ENCODE measurements around the gene PPARG. TPM values are rescaled to one million over a fixed set of nuclear protein-coding genes. Genes with fewer than 3 reads are reported as not detected.

PPARG gene
- total and polyA plus RNA-seq, 2 of the 13 experiments (the other 11 are each of a cell fraction or from before 2014, with no cell fraction given): 13.9 to 58.3 TPM

DNA sequence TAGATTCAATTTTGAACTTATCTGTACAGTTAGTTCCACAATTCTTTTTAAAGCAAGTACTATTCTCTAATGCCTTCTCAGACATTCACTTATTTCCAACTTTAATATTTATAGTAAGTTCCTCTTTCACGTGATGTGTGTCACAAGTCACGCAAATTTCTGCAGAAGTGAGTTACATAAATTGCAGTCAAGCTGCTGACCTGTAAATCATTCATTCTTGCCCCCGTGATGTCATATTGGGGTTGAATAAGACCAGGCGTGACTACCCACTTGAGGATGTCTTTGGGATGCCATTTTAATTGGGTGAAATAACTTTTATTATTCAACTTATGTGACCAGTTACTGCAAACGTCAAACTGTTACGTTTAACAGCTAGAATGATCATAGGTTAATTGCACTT lies 15.1 kb downstream of the PPARG start:
- peaks cover 20% of the 10 kb centered on the region for H3K4me1 ChIP-seq (ENCODE audit: insufficient read depth, low read length)
- TF ChIP-seq RARA (CRISPR knock-in tag; IDR thresholded peaks at IDR 0.05): no peak
- CTCF ChIA-PET (ENCODE audit: low intra/inter-chr PET ratio, low total read pairs): no interaction called here

DNA sequence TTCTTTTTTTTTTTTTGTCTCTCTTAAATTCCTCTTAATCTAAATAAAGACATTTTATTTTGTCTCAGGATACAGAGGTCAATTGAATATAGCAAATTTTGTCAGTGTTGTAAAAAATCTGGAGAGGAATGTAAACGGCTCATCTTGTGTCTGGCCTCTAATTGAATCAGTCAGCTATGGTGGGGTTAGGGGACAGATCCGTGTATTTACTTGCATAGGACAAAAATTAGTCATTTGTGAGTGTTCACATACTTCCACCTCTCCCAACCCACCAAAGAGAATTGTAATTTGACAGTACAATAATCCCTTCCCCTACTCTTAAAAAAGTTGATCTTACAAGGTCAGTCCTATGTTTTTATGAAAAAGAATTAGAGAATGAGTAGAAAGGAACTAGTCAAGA lies 18.3 kb downstream of the PPARG start:
- H2AFZ ChIP-seq (ENCODE audit: low read length): no peak overlapping the region
- H3K4me2 ChIP-seq (ENCODE audit: low read depth, low read length): no peak overlapping the region
- WGBS (ENCODE audit: low lambda C conversion rate): 82% methylated on average over 2 of the region's 2 CpGs
- H3K4me1 ChIP-seq (ENCODE audit: insufficient read depth, low read length): peaks cover 32% of the 10 kb centered on the region
- DNase-seq (ENCODE audit: low spot score): no peak
- no peaks in the 10 kb centered on the region for H3K36me3 ChIP-seq (replicated peaks in 1 of 2; ENCODE audit: control insufficient read depth in 1 of 2, insufficient read depth in 2 of 2, low read length in 2 of 2)
- FAIRE-seq: no peak
- H3K27me3 ChIP-seq (ENCODE audit: control insufficient read depth in 1 of 2, insufficient read depth in 2 of 2, low read length in 2 of 2): no peaks in the 10 kb centered on the region
- H3K27ac ChIP-seq (ENCODE audit: extremely low read length, insufficient read depth, low read length): no peak overlapping the region
- no peak for ATAC-seq
- H3K9ac ChIP-seq (ENCODE audit: insufficient read depth, low read depth, low read length): no peak overlapping the region
- intact Hi-C loops (cut with micrococcal nuclease; ENCODE audit: unreplicated experiment): no loop called here
- CTCF ChIA-PET (ENCODE audit: low intra/inter-chr PET ratio, low total read pairs): no interaction called here
- POLR2A ChIA-PET: interaction anchor here (0.9 kb wide), 1 partner anchor 99 kb away, joined by 4 read pairs; no protein-coding TSS in a partner anchor
- H3K9me3 ChIP-seq (ENCODE audit: low read length): no peaks in the 10 kb centered on the region
- no TSS peak for BruUV-seq (replicated peaks)
- in situ Hi-C loops (cut with HindIII; ENCODE audit: extremely low pct_ligation_motif_present, low pct_unique_long_range_greater_than_20kb): no loop called here
- peaks cover 46% of the 10 kb centered on the region for H3K79me2 ChIP-seq (ENCODE audit: insufficient read depth, low read length)
- no peak overlapping the region for H3K4me3 ChIP-seq (replicated peaks in 1 of 3; ENCODE audit: insufficient read depth in 1 of 3, low read depth in 2 of 3, low read length in 3 of 3)
- H4K20me1 ChIP-seq (ENCODE audit: insufficient read depth, low read length): no peaks in the 10 kb centered on the region
- no peak for TF ChIP-seq HNRNPL (IDR thresholded peaks at IDR 0.05; ENCODE audit: low read depth, low read length)
- no peak for TF ChIP-seq ZFP90 (CRISPR knock-in tag; IDR thresholded peaks at IDR 0.05; ENCODE audit: borderline replicate concordance)
- no peak for TF ChIP-seq RNF2 (conservative IDR thresholded peaks at IDR 0.05; ENCODE audit: low read depth)
- TF ChIP-seq HIVEP1 (CRISPR knock-in tag; IDR thresholded peaks at IDR 0.05): no peak
- TF ChIP-seq, protein P1, sequence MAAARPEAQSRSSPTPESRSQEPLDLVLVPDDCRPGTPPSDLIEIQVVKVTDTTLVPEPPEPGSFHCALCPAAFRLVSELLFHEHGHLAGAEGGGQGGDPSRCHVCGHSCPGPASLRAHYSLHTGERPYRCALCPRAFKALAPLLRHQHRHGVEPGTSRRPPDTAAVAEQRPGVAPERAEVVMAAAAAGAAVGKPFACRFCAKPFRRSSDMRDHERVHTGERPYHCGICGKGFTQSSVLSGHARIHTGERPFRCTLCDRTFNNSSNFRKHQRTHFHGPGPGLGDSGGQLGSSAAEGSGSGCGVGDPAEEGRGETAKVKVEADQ (CRISPR knock-in tag; IDR thresholded peaks at IDR 0.05; ENCODE audit: borderline replicate concordance): no peak
- no peak for TF ChIP-seq KLF9 (CRISPR knock-in tag; IDR thresholded peaks at IDR 0.05; ENCODE audit: low read depth)
- TF ChIP-seq PLRG1 (conservative IDR thresholded peaks at IDR 0.05): no peak
- TF ChIP-seq ZNF672 (CRISPR knock-in tag; IDR thresholded peaks at IDR 0.05): no peak
- no peak for TF ChIP-seq KDM1A (CRISPR knock-in tag; IDR thresholded peaks at IDR 0.05)
- TF ChIP-seq, protein P2, sequence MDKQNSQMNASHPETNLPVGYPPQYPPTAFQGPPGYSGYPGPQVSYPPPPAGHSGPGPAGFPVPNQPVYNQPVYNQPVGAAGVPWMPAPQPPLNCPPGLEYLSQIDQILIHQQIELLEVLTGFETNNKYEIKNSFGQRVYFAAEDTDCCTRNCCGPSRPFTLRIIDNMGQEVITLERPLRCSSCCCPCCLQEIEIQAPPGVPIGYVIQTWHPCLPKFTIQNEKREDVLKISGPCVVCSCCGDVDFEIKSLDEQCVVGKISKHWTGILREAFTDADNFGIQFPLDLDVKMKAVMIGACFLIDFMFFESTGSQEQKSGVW (CRISPR knock-in tag; IDR thresholded peaks at IDR 0.05; ENCODE audit: borderline replicate concordance): no peak
- no peak for TF ChIP-seq MYC (CRISPR knock-in tag; IDR thresholded peaks at IDR 0.05; ENCODE audit: borderline replicate concordance)
- TF ChIP-seq, protein P3, sequence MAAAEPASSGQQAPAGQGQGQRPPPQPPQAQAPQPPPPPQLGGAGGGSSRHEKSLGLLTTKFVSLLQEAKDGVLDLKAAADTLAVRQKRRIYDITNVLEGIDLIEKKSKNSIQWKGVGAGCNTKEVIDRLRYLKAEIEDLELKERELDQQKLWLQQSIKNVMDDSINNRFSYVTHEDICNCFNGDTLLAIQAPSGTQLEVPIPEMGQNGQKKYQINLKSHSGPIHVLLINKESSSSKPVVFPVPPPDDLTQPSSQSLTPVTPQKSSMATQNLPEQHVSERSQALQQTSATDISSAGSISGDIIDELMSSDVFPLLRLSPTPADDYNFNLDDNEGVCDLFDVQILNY (CRISPR knock-in tag; conservative IDR thresholded peaks at IDR 0.05): no peak
- TF ChIP-seq MTA1 (CRISPR knock-in tag; IDR thresholded peaks at IDR 0.05; ENCODE audit: borderline replicate concordance): no peak
- TF ChIP-seq, protein P4, sequence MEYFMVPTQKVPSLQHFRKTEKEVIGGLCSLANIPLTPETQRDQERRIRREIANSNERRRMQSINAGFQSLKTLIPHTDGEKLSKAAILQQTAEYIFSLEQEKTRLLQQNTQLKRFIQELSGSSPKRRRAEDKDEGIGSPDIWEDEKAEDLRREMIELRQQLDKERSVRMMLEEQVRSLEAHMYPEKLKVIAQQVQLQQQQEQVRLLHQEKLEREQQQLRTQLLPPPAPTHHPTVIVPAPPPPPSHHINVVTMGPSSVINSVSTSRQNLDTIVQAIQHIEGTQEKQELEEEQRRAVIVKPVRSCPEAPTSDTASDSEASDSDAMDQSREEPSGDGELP (IDR thresholded peaks at IDR 0.05; ENCODE audit: borderline replicate concordance, low read depth): no peak
- TF ChIP-seq ZNF616 (CRISPR knock-in tag; IDR thresholded peaks at IDR 0.05; ENCODE audit: low read depth): no peak
- no peak for TF ChIP-seq FOXM1 (CRISPR knock-in tag; IDR thresholded peaks at IDR 0.05)
- TF ChIP-seq XBP1 (CRISPR knock-in tag; IDR thresholded peaks at IDR 0.05): no peak

More for the DNA sequence above, 15.1 kb downstream of the PPARG start:
- H2AFZ ChIP-seq (ENCODE audit: low read length): no peak overlapping the region
- H4K20me1 ChIP-seq (ENCODE audit: insufficient read depth, low read length): no peaks in the 10 kb centered on the region
- H3K27ac ChIP-seq (ENCODE audit: extremely low read length, insufficient read depth, low read length): no peak overlapping the region
- in situ Hi-C loops (cut with HindIII; ENCODE audit: extremely low pct_ligation_motif_present, low pct_unique_long_range_greater_than_20kb): no loop called here
- H3K4me3 ChIP-seq (replicated peaks in 1 of 3; ENCODE audit: insufficient read depth in 1 of 3, low read depth in 2 of 3, low read length in 3 of 3): no peak overlapping the region
- FAIRE-seq (no peak), DNase-seq (ENCODE audit: low spot score) (no peak), ATAC-seq (no peak)
- H3K4me2 ChIP-seq (ENCODE audit: low read depth, low read length): no peak overlapping the region
- no peaks in the 10 kb centered on the region for H3K27me3 ChIP-seq (ENCODE audit: control insufficient read depth in 1 of 2, insufficient read depth in 2 of 2, low read length in 2 of 2)
- POLR2A ChIA-PET: no interaction called here
- WGBS (ENCODE audit: low lambda C conversion rate): 99% methylated on average over 6 of the region's 6 CpGs
- intact Hi-C loops (cut with micrococcal nuclease; ENCODE audit: unreplicated experiment): no loop called here
- peaks cover 43% of the 10 kb centered on the region for H3K79me2 ChIP-seq (ENCODE audit: insufficient read depth, low read length)
- H3K36me3 ChIP-seq (replicated peaks in 1 of 2; ENCODE audit: control insufficient read depth in 1 of 2, insufficient read depth in 2 of 2, low read length in 2 of 2): peaks cover 0 to 6% of the 10 kb centered on the region in 2 experiments; a peak in 2 of 5 replicates
- no peak overlapping the region for H3K9ac ChIP-seq (ENCODE audit: insufficient read depth, low read depth, low read length)
- H3K9me3 ChIP-seq (ENCODE audit: low read length): no peaks in the 10 kb centered on the region
- BruUV-seq (replicated peaks): no TSS peak

Data from HepG2 (cell line).